Lower leg skin (tissue), 4 donors: ENCODE data around the gene C1orf116. TPM values are rescaled to one million over a fixed set of nuclear protein-coding genes. Genes with fewer than 3 reads are reported as not detected.

ENCODE experiments used
- DNase-seq, 2 donors: peaks; one replicate each; pipeline ENCODE4 v3.0.0-alpha.2; 2019; ENCODE audit warnings: low spot score in 2 of 2
- H3K4me3 ChIP-seq: fragments of 200-600 bp; sonication (generic); 2 replicates; pipeline ENCODE4 v1.5.1; 2017; ENCODE audit warnings: mild to moderate bottlenecking, low read depth; ENCODE audit not compliant: poor library complexity, severe bottlenecking
- CTCF ChIP-seq, 3 donors: fragments of 450-650 bp; IDR thresholded peaks; one replicate each; pipeline ENCODE4 v1.5.1; 2016; ENCODE audit warnings: antibody characterized with exemption in 3 of 3, mild to moderate bottlenecking in 3 of 3, moderate library complexity in 2 of 3
- POLR2A ChIP-seq, 2 donors: fragments of 450-650 bp; IDR thresholded peaks; one replicate each; pipeline ENCODE4 v1.6.1; 2016 to 2017; ENCODE audit warnings: antibody characterized with exemption in 2 of 2, mild to moderate bottlenecking in 1 of 2, moderate library complexity in 1 of 2
- WGBS, 2 donors: methylation state at CpG; one replicate each; pipeline ENCODE4 v1.1.5; 2018; 5-methylcytosine and 5-hydroxymethylcytosine counted together
- intact Hi-C: fragments of 100-400 bp; cut with DNase I; formaldehyde crosslinking; loops from one replicate; pipeline ENCODE4 v1.15.0; 2023; ENCODE audit warnings: low total_unique reads
- total RNA-seq, 4 donors: library from RNA; depleted of rRNA; stranded (reverse); fragments of >200 nt; gene quantifications; one replicate each; pipeline ENCODE4 v1.1.0, GENCODE V29; 2016

The C1orf116 gene
- total RNA-seq, 4 donors from 2014 or later, result 81.5 to 137 (median 110) TPM

GRCh38 chr1:206992790-206993189, 39.8 kb downstream of the C1orf116 start:
- no peak for DNase-seq
- intact Hi-C loops, result no loop called here
- TF ChIP-seq POLR2A (IDR thresholded peaks at IDR 0.05) (no peak), CTCF (IDR thresholded peaks at IDR 0.05) (no peak)
- no peak overlapping the region for H3K4me3 ChIP-seq

GRCh38 chr1:206987873-206988272, 44.7 kb downstream of the C1orf116 start:
- TF ChIP-seq CTCF (IDR thresholded peaks at IDR 0.05) (no peak), POLR2A (IDR thresholded peaks at IDR 0.05) (no peak)
- no peak overlapping the region for H3K4me3 ChIP-seq
- DNase-seq, result no peak
- intact Hi-C loops, result no loop called here
- 92 to 100% methylated on average over 1 of the region's 1 CpG for WGBS, 2 donors

- TF ChIP-seq POLR2A (IDR thresholded peaks at IDR 0.05), result no peak
- TF ChIP-seq CTCF (IDR thresholded peaks at IDR 0.05), result no peak
- no peak overlapping the region for H3K4me3 ChIP-seq
- 44 to 64% methylated on average over 3 of the region's 3 CpGs for WGBS, 2 donors
- intact Hi-C loops, result no loop called here
- no peak for DNase-seq
Measured at GRCh38 chr1:206986885-206987284, 45.7 kb downstream of the C1orf116 start.

- no peak for TF ChIP-seq CTCF (IDR thresholded peaks at IDR 0.05)
- no peak for TF ChIP-seq POLR2A (IDR thresholded peaks at IDR 0.05)
- intact Hi-C loops, result no loop called here
- no peak overlapping the region for H3K4me3 ChIP-seq
- WGBS, 2 donors, result 72 to 74% methylated on average over 3 of the region's 3 CpGs
- DNase-seq, result no peak
Measured at GRCh38 chr1:206986402-206986801, 46.2 kb downstream of the C1orf116 start.

- H3K4me3 ChIP-seq, result no peak overlapping the region
- TF ChIP-seq POLR2A (IDR thresholded peaks at IDR 0.05) (no peak), CTCF (IDR thresholded peaks at IDR 0.05) (no peak)
- no peak for DNase-seq
- intact Hi-C loops, result no loop called here
- 70 to 76% methylated on average over 10 of the region's 10 CpGs for WGBS, 2 donors
Measured at GRCh38 chr1:206985162-206985749, 47.3 kb downstream of the C1orf116 start.

- WGBS, 2 donors, result 46 to 47% methylated on average over 4 of the region's 4 CpGs
- intact Hi-C loops, result no loop called here
- no peak for DNase-seq
- TF ChIP-seq CTCF (IDR thresholded peaks at IDR 0.05), result no peak
- TF ChIP-seq POLR2A (IDR thresholded peaks at IDR 0.05), result no peak
- H3K4me3 ChIP-seq, result no peak overlapping the region
Measured at GRCh38 chr1:206982216-206982615, 50.3 kb downstream of the C1orf116 start.
